NCI-H2171 treated with DMSO at 0.1 percent for 48 hours (cell line): ENCODE results near the gene RCAN3.
"Not testable (repeated sequence)": the region's sequence is repeated elsewhere in the genome, so short reads cannot be mapped to it uniquely, and the experiment has no call there.

Source experiments
- DNase-seq: peaks from one replicate; lab custom pipeline; 2025; lab: John Stamatoyannopoulos, UW

RCAN3 gene

GRCh38 chr1:24486331-24487065 lies 16.1 kb upstream of the RCAN3 start:
- DNase-seq: no peak

GRCh38 chr1:24487455-24487854 lies 15.2 kb upstream of the RCAN3 start:
- no peak for DNase-seq

- not testable (repeated sequence) for DNase-seq
Observed at GRCh38 chr1:24488159-24488558, 14.5 kb upstream of the RCAN3 start.

- no peak for DNase-seq
Observed at GRCh38 chr1:24489674-24490073, 13.0 kb upstream of the RCAN3 start.

GRCh38 chr1:24490101-24490781 lies 12.4 kb upstream of the RCAN3 start:
- no peak for DNase-seq

GRCh38 chr1:24491577-24492360 lies 10.9 kb upstream of the RCAN3 start:
- DNase-seq: no peak

- DNase-seq: not testable (repeated sequence)
Observed at GRCh38 chr1:24492935-24493334, 9.7 kb upstream of the RCAN3 start.

- no peak for DNase-seq
Observed at GRCh38 chr1:24493785-24494184, 8.9 kb upstream of the RCAN3 start.

GRCh38 chr1:24498589-24498988 lies 4.0 kb upstream of the RCAN3 start:
- DNase-seq: no peak

GRCh38 chr1:24500448-24501048 lies 2.1 kb upstream of the RCAN3 start:
- DNase-seq: no peak

GRCh38 chr1:24501371-24502064 lies 1.1 kb upstream of the RCAN3 start:
- DNase-seq: no peak

- peak; percentile 63 for DNase-seq
Observed at GRCh38 chr1:24502065-24502708, 449 bp upstream of the RCAN3 start.

GRCh38 chr1:24503059-24503751 lies 569 bp downstream of the RCAN3 start:
- DNase-seq: no peak

- peak; percentile 46 for DNase-seq
Observed at GRCh38 chr1:24503870-24504523, 1.4 kb downstream of the RCAN3 start.

GRCh38 chr1:24504560-24504959 lies 1.9 kb downstream of the RCAN3 start:
- DNase-seq: peak; percentile 52

- DNase-seq: peak; percentile 92
Observed at GRCh38 chr1:24505816-24506215, 3.2 kb downstream of the RCAN3 start.

GRCh38 chr1:24506691-24507381 lies 4.2 kb downstream of the RCAN3 start:
- no peak for DNase-seq

GRCh38 chr1:24507405-24507804 lies 4.8 kb downstream of the RCAN3 start:
- DNase-seq: no peak

GRCh38 chr1:24508911-24509310 lies 6.3 kb downstream of the RCAN3 start:
- no peak for DNase-seq

- peak; percentile 33 for DNase-seq
Observed at GRCh38 chr1:24513706-24514105, 11.1 kb downstream of the RCAN3 start.
